ENCODE data around the gene ENAH.
"Not testable (repeated sequence)": the region's sequence is repeated elsewhere in the genome, so short reads cannot be mapped to it uniquely, and the experiment has no call there.

Gene ENAH

DNA sequence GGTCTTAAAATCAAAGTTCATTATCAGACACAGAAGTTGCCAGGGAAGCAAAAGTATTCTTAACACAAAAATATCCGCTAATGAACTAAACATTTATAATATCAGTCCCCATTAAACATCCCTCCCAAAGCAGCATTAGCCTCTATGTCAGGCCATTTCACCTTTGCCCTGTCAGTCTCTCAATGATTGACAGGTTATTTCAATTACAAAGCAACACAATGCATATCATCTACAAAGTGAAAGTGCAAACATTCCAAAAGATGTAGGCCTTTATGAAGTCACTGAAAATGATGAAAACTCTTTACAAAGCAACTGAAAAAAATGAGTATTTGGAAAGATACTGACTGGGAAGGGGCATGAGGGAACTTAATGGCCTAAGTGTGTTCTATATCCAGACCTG, 14.1 kb downstream of the ENAH start:
- DNase-seq: no peak

DNA sequence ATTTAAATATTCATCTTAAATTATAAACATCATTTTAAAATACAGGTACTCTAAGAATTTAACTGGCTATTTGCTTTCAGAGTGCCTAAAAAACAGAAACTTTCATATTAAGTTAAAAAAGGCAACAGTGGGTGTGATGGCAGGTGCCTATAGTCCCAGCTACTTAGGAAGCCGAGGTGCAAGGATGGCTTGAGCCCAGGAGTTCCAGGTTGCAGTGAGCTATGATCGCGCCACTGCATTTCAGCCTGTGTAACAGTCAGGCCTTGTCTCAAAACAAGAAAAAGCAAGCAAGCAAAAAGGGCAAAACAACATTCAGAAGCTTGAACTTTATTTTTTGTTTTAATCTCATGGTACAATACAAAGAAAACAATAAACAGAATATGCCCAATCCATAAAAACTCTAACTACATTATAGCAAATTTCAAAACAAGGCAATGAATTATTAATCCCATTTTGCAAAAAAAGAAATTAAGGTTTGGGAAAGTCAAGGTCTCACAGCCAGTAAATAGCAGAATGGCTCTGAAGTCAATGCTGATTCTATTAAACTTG, 15.2 kb downstream of the ENAH start:
- DNase-seq: no peak

DNA sequence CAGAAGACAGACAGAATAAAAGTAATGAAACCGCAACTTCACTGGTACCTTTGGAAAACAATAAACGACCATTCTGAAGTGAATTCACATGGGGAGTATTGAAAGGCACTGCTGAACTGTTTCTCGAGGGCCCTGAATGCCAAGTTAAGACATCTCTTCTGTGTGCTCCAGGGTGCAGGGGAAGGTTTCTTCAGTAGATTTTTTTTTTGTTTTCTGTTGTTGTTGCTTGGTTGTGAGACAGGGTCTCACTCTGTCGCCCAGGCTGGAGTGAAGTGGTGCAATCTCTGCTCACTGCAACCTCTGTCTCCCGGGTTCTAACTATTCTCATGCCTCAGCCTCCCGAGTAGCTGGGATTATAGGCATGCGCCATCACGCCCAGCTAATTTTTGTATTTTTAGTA, 15.9 kb downstream of the ENAH start:
- DNase-seq: not testable (repeated sequence)

DNA sequence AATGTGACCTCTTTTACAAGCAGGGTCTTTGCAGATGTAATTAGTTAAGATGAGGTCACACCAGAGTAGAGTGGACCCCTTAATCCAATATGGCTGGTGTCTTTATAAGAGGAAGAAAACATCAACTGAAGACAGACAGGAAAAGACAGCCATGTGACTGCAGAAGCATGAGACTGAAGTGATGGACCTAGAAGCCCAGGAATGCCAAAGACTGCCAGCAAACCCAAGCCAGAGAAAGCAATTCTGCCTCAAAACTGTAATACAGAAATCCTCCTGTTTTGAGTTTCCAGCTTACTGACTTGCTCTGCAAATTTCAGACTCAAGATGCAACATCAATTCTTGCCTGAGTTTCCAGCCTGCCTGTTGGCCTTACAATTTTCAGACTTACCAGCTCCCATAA, 17.3 kb downstream of the ENAH start:
- no peak for DNase-seq

DNA sequence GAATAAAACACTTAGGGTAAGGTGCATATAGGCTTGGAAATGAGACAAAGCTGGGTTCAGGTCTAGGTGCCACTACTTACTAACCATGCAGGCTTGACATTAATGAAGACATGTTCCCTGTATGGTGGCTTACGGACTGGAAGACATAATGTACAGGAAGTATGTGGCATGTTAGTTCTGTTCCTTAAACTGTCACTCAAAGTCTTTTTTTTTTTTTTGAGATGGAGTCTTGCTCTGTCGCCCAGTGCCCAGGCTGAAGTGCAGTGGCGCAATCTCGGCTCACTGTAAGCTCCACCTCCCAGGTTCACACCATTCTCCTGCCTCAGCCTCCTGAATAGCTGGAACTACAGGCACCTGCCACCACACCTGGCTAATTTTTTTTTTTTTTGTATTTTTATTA, 20.1 kb downstream of the ENAH start:
- DNase-seq: not testable (repeated sequence)

DNA sequence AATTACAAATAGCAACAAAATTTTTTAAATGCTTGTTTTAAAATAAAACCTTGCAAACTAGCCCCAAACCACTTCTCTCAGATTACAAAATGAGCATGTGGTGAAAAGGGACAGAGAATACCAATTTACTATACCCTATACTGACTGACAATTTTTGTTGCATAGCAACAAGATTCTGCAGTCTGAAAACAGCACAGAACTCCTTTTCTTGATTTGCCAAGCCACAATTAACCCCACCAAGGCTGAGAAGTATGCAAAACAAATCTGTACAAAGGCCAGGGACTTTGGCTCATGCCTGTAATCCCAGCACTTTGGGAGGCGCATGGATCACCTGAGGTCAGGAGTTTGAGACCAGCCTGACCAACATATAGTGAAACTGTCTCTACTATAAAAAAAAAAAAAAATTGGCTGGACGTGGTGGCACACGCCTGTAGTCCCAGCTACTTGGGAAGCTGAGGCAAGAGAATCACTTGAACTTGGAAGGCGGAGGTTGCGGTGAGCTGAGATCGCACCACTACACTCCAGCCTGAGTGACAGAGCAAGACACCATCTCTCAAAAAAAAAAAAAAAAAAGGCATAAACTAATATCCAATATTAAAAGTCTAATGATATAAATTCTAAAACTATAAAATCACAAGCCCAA, 21.8 kb downstream of the ENAH start:
- no peak for DNase-seq

DNA sequence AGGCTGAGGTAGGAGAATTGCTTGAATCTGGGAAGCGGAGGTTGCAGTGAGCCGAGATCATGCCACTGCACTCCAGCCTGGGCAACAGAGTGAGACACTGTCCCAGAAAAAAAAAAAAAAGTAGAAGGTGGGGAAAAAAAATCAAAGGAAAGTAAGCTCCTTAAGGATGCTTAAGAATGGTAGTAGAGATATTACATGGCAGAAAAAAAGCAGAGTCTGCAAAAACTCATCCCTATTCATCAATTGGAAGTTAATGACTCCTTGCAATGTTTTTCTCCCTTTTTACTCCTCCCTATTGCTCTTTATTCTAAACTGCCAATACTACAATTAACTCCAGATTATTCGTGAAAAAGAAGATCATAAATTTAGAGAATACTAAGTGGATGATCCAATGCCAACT, 23.4 kb downstream of the ENAH start:
- DNase-seq: no peak

DNA sequence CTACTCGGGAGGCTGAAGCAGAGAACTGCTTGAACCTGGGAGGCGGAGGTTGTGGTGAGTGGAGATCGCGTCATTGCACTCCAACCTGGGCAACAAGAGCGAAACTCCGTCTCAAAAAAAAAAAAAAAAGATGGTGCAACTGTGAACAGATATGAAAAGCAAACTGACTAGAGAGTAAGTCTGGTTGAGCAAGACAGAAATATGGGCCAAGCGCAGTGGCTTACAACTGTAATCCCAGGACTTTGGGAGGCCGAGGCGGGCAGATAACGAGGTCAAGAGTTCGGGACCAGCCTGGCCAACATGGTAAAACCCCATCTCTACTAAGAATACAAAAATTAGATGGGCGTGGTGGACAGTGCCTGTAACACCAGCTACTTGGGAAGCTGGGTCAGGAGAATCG, 24.1 kb downstream of the ENAH start:
- not testable (repeated sequence) for DNase-seq

DNA sequence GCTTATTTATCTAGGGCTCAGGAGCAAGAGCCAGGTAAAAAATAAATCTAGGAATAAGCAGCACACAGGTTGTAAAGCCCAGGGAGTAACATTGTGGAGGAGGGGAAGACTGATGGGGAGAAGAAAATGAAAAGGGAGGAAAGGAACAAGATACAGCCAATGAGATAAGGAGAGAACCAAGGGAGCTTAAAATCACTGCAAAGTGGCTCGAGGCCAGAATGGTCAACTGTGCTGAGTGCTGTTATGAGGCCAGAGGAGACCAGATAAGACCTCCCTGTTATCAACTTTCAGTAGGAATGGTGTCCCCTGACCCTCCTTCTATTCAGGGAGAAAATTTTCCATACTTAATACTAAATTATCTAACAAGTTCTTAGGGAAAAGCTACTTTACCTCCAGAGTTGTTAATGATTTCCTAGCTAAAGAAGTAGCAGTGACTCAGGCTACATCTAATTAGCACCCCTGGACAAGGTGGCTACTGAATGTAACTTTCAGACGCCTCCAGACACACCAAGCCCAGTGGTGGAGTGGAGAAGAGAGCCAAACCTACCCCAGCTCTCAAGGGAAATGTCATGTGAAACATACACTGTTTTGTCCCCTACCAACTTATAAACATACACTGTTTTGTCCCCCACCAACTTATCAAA, 25.5 kb downstream of the ENAH start:
- DNase-seq: no peak

DNA sequence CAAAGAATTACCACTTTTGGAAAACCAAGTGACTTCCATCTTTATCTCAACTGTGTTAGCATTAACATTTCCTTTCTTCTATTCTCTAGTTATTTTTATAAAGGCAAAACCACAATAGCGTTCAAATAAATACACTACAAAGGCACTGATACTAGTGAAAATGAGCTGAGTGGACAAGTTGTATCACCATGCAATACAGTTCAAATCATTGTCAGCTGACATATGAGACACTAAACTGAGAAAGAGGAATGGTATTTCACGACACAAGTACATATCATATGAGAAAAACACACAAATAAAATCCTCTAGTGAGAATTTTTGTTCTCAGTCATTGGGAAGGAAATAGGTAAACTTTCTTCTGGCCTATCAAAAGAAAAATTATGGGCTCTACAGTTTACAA, 26.2 kb downstream of the ENAH start:
- DNase-seq: no peak

DNA sequence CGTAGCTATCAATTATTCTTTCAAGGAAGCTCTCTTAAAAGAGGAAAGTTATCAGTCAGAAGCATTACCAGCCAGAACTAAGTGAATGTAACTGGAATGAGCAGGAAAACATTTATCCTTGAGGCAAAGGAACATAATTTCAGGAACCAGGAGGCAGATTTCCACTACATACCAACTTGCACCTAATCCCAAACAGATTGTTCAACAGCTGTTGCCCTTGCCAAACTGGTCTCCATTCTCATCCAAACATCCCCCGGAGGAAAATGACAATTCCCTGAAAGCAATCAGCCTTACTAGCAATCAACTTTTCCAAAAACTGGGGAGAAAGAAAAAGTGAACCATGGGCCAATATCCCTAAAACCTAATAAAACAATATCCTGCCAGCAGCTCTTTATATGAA, 35.0 kb downstream of the ENAH start:
- no peak for DNase-seq

DNA sequence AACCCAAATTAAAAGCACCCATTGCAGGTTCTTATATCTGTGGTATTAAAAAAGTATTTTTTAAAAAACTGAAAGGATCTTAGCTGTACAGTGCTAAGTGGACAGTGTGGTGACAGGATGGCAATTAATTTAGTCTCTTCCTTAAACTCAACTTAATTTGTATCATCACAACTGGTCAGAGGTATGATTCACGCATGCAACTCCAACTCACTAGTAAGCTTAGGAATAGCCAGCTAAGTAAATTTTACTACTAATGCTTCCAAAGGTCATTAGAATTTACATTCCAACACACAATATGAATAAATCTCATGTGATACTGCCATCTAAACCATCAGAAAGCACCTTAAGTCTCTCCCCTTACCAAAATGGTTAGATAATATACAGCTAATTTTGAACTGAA, 35.4 kb downstream of the ENAH start:
- no peak for DNase-seq

DNA sequence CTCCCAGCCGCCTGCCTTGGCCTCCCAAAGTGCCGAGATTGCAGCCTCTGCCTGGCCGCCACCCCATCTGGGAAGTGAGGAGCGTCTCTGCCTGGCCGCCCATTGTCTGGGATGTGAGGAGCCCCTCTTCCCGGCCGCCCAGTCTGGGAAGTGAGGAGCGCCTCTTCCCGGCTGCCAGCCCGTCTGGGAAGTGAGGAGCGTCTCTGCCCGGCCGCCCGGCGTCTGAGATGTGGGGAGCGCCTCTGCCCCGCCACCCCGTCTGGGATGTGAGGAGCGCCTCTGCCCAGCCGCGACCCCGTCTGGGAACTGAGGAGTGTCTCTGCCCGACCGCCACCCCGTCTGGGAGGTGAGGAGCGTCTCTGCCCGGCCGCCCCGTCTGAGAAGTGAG, 37.5 kb downstream of the ENAH start:
- not testable (repeated sequence) for DNase-seq

DNA sequence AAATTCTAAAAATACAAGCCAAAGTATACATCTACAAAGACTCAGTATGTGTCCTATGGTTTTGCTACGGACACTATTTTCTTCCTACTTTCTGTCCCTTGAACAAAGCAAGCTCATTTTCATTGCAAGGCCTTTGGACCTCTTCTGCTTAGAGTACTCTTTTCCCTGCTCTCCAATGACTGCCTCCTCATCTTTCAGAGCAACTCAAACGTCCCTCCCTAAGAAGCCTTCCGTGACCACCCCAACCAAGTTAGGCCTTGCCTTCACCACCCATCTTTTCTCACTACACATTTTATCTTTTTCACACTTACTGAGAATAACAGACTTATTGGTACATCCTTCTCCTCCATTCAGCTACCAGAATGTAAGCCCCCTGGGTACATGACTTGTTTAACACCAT, 39.9 kb downstream of the ENAH start:
- DNase-seq: no peak

DNA sequence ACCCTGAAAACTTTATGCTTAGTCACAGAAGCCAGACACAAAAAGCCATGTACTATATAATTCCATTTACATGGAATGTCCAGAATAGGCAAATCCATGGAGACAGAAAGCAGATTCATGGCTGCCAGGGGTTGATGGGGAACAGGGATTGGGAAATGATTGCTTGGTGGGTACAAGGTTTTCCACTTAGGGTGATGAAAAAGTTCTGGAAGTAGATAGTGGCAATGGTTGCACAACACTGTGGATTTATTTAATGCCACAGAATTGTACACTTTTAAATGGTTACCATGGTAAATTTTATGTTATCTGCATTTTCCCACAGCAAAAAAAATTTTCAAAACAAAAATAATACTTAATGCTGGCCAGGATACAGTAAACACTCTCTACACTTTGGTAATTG, 40.6 kb downstream of the ENAH start:
- DNase-seq: no peak

DNA sequence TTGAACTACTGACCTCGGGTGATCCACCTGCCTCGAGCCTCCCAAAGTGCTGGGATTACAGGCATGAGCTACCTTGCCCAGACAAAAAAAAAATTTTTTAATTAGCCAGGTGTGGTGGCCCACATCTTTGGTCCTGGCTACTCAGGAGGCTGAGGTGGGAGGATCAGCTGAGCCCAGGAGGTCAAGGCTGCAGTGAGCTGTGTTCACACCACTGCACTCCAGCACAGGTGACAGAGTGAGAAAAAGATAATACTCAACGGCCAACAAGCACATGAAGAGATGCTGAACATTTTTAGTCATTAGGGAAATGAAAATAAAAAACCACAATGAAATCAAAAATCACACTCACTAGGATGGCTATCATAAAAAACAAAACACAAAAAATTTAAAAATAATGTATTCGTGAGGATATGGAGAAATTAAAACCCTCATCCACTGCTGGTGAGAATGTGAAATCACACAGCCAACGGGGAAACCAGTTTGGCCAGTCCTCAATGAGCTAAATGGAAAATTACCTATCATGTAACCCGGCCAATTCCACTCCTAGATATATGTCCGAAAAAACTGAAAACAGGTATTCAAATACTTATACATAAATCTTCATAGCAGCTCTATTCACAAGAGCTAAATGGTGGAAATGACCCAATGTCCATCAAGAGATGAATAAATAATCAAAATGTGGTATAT, 41.2 kb downstream of the ENAH start:
- no peak for DNase-seq

DNA sequence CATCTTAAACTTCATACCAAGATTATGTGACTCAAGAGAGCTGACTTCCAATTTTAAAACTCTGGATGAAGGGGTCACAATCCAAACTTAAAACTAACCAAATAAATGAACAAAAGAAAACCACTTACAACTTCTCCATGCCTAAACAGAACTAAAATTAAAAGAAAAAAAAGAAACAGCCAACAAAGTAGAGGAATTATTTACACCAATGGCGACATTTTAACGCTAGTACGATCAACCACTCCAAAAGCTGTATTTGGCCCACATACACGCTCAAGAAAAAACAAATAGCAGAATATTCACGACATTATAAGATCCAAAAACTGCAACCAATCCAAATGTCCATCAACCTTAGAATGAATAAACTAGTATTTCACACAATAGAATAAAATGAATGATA, 42.4 kb downstream of the ENAH start:
- no peak for DNase-seq

DNA sequence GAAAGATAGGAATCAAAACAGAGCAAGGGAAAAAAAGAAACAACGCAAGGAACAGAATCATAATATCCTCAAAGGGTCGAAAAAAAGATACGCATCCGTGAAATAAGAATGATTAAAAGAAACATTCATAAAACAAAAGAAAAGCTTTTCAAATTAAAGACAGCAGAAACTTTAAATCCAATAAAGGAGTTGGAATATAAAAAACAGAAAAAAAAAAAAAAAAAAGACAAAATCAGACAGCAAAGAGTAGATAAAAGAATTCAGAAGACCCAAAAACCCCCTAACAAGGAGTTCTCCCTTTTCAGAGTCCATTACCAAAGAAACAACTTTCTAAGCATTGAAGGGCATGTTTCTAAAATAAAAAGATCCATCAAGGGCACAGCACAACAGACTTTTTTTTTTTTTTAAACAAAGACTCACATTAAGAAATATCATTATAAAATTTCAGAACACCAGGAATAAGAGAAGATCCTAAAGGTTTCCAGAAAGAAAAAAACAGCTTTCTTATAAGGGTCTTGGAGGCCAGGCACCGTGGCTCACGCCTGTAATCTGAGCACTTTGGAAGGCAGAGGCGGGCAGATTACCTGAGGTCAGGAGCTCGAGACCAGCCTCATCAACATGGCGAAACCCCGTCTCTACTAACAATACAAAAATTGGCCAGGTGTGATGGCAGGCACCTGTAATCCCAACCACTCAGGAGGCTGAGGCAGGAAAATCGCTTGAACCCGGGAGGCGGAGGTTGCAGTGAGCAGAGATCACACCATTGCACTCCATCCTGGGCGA, 44.7 kb downstream of the ENAH start:
- no peak for DNase-seq

DNA sequence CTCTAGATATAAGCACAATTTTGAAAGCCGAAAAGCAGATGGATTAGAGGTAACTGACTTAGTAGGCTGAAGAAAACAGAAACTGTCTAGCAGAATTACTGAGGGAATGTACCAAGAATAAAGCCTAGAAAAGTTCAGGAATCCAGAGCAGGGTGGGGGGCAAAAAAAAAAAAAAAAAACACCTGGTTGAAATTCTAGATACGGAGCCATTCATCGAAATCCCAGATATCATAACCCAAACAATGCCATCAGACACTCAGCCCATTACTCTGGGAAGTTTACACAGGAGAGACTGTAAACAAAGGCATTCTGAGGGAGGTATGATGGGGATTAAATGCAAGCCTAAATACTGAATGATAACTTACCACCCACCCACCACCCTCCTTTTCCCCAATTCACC, 45.6 kb downstream of the ENAH start:
- DNase-seq: no peak

DNA sequence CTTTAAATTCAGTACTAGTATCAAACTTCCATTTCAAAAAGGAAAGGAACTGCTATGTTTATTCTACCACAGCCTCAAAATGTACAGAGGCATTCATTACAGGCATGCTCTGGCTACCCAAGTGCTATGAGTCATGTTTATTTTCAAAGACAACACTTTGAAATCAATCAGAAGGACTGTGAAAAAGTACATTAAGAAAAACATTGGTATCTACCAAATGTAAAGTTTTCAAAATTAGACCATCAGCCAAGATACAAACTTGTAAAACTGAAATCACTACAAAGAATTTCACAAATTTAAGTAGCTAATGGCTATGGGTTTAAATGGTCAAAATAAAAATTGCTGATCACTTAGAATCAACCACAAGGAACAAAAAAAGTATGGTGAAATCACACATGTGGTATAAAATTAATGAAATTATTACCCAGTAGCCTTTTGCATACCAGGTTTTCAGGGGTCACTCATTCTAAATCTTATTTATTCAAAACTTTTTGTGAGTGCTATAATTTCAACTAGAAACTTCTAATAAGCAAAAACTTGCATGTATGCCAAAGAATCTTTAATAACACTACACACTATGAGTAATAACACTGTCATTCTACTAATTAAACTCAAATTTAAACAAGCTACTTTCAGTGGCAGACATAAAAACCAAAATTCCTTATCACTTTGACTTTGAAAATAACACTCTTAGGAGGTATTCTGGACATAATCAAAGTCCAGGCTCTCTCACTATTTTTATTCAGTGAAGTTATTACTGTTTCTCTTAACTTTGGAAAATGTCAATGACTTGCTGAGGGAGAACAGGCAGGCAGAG, 49.2 kb downstream of the ENAH start:
- DNase-seq: no peak

DNA sequence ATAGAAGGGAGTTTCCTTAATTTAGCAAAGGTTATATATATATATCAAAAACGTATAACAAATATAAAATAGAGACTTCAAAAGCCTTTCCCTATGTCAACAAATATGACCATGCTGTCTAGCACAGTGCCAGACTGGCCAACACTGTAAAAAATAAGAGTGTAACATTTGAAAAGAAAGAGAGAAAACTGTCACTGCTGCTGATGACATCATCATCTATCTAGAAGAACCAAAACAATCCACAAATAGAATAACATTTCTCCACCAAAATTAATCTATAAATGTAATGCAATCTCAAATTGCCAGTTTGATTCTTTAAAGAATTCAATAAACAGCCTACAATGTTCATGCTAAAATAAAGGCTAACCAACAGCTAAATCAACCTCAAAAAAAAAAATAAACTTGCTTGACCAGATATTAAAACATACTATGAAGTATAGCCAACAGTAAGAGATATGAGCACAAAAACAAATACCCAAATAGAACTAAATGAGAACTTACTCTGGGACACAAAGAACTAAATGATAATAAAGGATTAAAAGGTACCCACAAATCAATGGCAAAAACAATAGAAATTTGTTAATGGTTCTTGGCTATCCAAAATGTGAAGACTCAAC, 50.2 kb downstream of the ENAH start:
- DNase-seq: no peak
